ENCODE measurements around the gene B4GALNT4.

- no peak for TF ChIP-seq EZH2phosphoT487 (IDR thresholded peaks at IDR 0.05; ENCODE audit: insufficient read depth, low read depth)
- TF ChIP-seq EZH2 (IDR thresholded peaks at IDR 0.05; ENCODE audit: insufficient read depth, poor library complexity, severe bottlenecking): no peak
These were observed 2.7 kb downstream of the B4GALNT4 start for GRCh38 chr11:371716-372590.
